ENCODE data around the gene RALGPS2. TPM values are rescaled to one million over a fixed set of nuclear protein-coding genes. Genes with fewer than 3 reads are reported as not detected.

The RALGPS2 gene
- polyA plus RNA-seq, 1 experiment: 67.2 TPM

DNA sequence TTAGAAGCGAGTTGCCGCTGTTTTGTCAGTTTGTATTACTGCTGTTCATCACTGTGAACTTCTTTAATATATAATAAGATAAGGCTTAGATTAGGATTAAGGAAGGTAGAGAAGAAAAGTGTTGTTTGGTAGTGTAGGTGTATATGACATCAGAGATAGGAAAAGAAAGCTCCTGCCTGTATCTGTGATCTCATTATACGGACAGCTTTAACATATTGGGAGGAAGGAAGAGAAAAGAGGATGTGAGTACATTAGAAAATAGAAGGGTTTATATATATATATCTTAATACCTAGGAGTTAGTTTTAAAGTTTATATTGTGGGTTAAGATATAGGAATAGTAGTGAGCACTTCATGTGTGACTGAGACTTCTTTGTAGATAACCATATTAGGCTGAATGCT is 71.0 kb downstream of the RALGPS2 start:
- no peak for DNase-seq (ENCODE audit: low read depth, low spot score)
- Histone ChIP-seq H3K4me3 (ENCODE audit: low read depth, low read length) (no peak overlapping the region), H3K27ac (ENCODE audit: low read depth, low read length) (no peak overlapping the region), H3K27me3 (ENCODE audit: control insufficient read depth, insufficient read depth, low read length) (no peaks in the 10 kb centered on the region), H3K9me3 (ENCODE audit: control insufficient read depth, insufficient read depth, low read length) (no peaks in the 10 kb centered on the region)
- CTCF ChIA-PET: interaction anchor here (1.5 to 1.6 kb wide), 2 partner anchors 11 to 207 kb away, joined by 4 read pairs; no protein-coding TSS in a partner anchor
- TF ChIP-seq, protein P1, sequence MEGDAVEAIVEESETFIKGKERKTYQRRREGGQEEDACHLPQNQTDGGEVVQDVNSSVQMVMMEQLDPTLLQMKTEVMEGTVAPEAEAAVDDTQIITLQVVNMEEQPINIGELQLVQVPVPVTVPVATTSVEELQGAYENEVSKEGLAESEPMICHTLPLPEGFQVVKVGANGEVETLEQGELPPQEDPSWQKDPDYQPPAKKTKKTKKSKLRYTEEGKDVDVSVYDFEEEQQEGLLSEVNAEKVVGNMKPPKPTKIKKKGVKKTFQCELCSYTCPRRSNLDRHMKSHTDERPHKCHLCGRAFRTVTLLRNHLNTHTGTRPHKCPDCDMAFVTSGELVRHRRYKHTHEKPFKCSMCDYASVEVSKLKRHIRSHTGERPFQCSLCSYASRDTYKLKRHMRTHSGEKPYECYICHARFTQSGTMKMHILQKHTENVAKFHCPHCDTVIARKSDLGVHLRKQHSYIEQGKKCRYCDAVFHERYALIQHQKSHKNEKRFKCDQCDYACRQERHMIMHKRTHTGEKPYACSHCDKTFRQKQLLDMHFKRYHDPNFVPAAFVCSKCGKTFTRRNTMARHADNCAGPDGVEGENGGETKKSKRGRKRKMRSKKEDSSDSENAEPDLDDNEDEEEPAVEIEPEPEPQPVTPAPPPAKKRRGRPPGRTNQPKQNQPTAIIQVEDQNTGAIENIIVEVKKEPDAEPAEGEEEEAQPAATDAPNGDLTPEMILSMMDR (IDR thresholded peaks at IDR 0.05; ENCODE audit: low read depth, low read length): no peak
- POLR2A ChIA-PET: no interaction called here

DNA sequence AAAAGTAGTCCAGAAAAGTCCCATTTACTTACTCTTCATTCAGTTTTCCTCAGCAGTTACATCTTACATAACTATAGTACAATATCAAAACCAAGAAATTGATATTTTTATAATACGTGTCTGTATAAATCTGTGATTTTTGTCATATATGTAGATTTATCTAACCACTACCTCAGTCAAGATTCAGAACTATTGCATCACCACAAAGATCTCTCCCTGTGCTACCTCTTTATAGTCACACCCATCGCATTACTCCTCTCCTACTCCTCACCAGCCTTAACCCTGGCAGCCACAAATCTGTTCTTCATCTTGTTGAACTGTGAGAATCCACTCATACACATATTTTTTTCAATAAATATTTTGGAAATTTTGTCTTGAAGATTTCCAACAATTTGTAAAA is 72.5 kb downstream of the RALGPS2 start:
- Histone ChIP-seq H3K27ac (ENCODE audit: low read depth, low read length) (no peak overlapping the region), H3K4me3 (ENCODE audit: low read depth, low read length) (no peak overlapping the region), H3K27me3 (ENCODE audit: control insufficient read depth, insufficient read depth, low read length) (no peaks in the 10 kb centered on the region), H3K9me3 (ENCODE audit: control insufficient read depth, insufficient read depth, low read length) (no peaks in the 10 kb centered on the region)
- ChIA-PET CTCF (interaction anchor here (0.6 to 1.6 kb wide), 4 partner anchors 15 to 264 kb away, joined by 3 to 7 read pairs (median 4); no protein-coding TSS in a partner anchor), POLR2A (no interaction called here)
- TF ChIP-seq, protein P1 (IDR thresholded peaks at IDR 0.05; ENCODE audit: low read depth, low read length): no peak
- no peak for DNase-seq (ENCODE audit: low read depth, low spot score)

DNA sequence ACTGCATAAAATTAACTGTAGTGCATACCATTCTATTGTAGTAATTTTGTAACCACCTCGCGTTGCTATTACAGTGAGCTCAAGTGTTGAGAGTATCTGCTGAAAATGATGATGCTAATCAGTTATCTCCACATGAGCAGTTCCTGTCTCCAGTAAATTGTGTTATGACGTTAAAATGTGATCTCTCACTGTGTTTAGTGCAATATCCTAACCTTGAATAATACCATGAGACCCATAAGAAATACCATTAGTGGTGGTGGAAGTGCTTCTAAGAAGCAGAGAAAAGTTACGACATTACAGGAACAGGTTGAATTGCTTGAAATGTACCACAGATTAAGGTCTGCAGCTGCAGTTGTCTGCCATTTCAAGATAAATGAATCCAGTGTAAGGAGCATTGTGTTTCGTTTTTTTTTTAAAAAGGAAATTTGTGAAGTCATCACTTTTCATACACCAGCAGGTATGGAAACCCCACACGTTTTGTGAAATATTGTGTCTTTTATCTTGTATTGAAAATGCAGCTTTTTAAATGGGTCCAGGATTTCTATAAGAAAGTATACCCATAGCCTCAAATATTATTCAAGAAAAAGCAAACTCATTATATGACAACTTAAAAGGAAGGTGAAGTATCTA is 73.3 kb downstream of the RALGPS2 start:
- no peaks in the 10 kb centered on the region for H3K9me3 ChIP-seq (ENCODE audit: control insufficient read depth, insufficient read depth, low read length)
- TF ChIP-seq, protein P1 (IDR thresholded peaks at IDR 0.05; ENCODE audit: low read depth, low read length): no peak
- CTCF ChIA-PET: interaction anchor here (0.6 to 1.0 kb wide), 3 partner anchors 16 to 265 kb away, joined by 3 to 7 read pairs (median 3); no protein-coding TSS in a partner anchor
- DNase-seq (ENCODE audit: low read depth, low spot score): no peak
- H3K27ac ChIP-seq (ENCODE audit: low read depth, low read length): no peak overlapping the region
- H3K27me3 ChIP-seq (ENCODE audit: control insufficient read depth, insufficient read depth, low read length): no peaks in the 10 kb centered on the region
- no peak overlapping the region for H3K4me3 ChIP-seq (ENCODE audit: low read depth, low read length)
- POLR2A ChIA-PET: no interaction called here

DNA sequence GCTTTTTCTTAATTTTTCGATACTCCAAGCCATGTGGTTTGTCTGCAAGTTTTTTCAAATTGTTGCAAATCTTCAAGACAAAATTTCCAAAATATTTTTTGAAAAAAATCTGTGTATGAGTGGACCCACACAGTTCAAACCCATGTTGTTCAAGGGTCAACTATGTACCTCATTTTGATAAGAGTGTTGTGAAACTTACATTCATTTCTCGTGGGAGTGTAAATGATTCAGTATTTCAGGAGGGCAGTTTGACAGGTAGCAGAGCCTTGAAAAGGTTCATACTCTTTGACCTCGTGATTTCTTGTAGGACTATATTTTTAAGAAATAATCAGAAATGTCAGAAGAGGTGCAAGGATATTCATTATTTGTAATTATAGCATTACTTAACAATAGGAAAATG is 77.8 kb downstream of the RALGPS2 start:
- POLR2A ChIA-PET: no interaction called here
- no peak overlapping the region for H3K4me3 ChIP-seq (ENCODE audit: low read depth, low read length)
- DNase-seq (ENCODE audit: low read depth, low spot score): no peak
- CTCF ChIA-PET: no interaction called here
- no peaks in the 10 kb centered on the region for H3K27me3 ChIP-seq (ENCODE audit: control insufficient read depth, insufficient read depth, low read length)
- H3K27ac ChIP-seq (ENCODE audit: low read depth, low read length): no peak overlapping the region
- TF ChIP-seq, protein P1 (IDR thresholded peaks at IDR 0.05; ENCODE audit: low read depth, low read length): no peak
- no peaks in the 10 kb centered on the region for H3K9me3 ChIP-seq (ENCODE audit: control insufficient read depth, insufficient read depth, low read length)

DNA sequence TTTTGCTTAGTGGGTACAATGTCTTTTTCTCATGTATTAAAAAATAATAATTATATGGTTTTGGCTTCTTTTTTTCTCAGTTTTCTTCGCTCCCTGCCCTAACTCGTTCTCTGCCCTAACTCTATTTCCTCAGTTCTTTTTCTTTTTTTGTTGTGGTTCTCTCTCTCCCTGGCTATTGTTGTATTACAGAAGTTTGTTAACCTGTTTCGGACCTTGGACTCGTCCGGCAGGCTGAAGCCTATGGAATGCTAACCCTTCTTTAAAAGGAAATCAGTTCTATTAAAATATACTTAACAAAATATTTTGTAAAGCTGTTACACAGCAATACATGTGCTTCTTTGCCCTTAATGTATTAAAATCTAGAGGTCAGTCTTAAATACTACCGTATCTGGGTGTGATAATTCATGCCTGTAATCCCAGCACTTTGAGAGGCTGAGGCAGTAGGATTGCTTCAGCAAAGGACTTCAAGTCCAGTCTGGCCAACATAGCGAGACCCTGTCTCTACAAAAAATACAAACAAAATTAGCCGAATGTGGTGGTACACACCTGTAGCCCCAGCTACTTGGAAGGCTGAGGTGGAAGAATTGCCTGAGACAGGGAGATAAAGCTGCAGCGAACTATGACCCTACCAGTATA is 81.7 kb downstream of the RALGPS2 start:
- DNase-seq (ENCODE audit: low read depth, low spot score): no peak
- Histone ChIP-seq H3K9me3 (ENCODE audit: control insufficient read depth, insufficient read depth, low read length) (no peaks in the 10 kb centered on the region), H3K4me3 (ENCODE audit: low read depth, low read length) (no peak overlapping the region), H3K27ac (ENCODE audit: low read depth, low read length) (no peak overlapping the region), H3K27me3 (ENCODE audit: control insufficient read depth, insufficient read depth, low read length) (no peaks in the 10 kb centered on the region)
- TF ChIP-seq, protein P1 (IDR thresholded peaks at IDR 0.05; ENCODE audit: low read depth, low read length): no peak
- POLR2A ChIA-PET: no interaction called here
- CTCF ChIA-PET: no interaction called here

Measured in AG04450 (cell line).